ENCODE measurements around the gene CYP4V2. TPM values are rescaled to one million over a fixed set of nuclear protein-coding genes. Genes with fewer than 3 reads are reported as not detected.

CYP4V2 gene
- total RNA-seq, 4 donors from 2014 or later: 9.7 to 22.5 (median 19.7) TPM

GRCh38 chr4:186158966-186159365 lies 32.4 kb upstream of the CYP4V2 start:
- intact Hi-C loops (cut with DNase I; ENCODE audit: low total_unique reads): no loop called here
- Histone ChIP-seq H3K27ac (no peak overlapping the region), H3K36me3 (no peaks in the 10 kb centered on the region), H3K4me3 (no peak overlapping the region), H3K27me3 (no peaks in the 10 kb centered on the region), H3K9me3 (no peaks in the 10 kb centered on the region), H3K4me1 (no peaks in the 10 kb centered on the region)
- no peak for DNase-seq
- no peak for TF ChIP-seq POLR2A (IDR thresholded peaks at IDR 0.05)
- TF ChIP-seq CTCF (IDR thresholded peaks at IDR 0.05): no peak

- DNase-seq: no peak
- H3K4me3 ChIP-seq: no peak overlapping the region
- no peaks in the 10 kb centered on the region for H3K27me3 ChIP-seq
- H3K27ac ChIP-seq: no peak overlapping the region
- no peak for TF ChIP-seq CTCF (IDR thresholded peaks at IDR 0.05)
- TF ChIP-seq POLR2A (IDR thresholded peaks at IDR 0.05): no peak
- no peaks in the 10 kb centered on the region for H3K36me3 ChIP-seq
- intact Hi-C loops (cut with DNase I; ENCODE audit: low total_unique reads): no loop called here
- no peaks in the 10 kb centered on the region for H3K4me1 ChIP-seq
- no peaks in the 10 kb centered on the region for H3K9me3 ChIP-seq
Measured at GRCh38 chr4:186159613-186160012, 31.8 kb upstream of the CYP4V2 start.

GRCh38 chr4:186161138-186161537 lies 30.2 kb upstream of the CYP4V2 start:
- intact Hi-C loops (cut with DNase I; ENCODE audit: low total_unique reads): no loop called here
- no peaks in the 10 kb centered on the region for H3K4me1 ChIP-seq
- TF ChIP-seq CTCF (IDR thresholded peaks at IDR 0.05) (no peak), POLR2A (IDR thresholded peaks at IDR 0.05) (no peak)
- no peak for DNase-seq
- H3K27me3 ChIP-seq: no peaks in the 10 kb centered on the region
- no peaks in the 10 kb centered on the region for H3K9me3 ChIP-seq
- no peaks in the 10 kb centered on the region for H3K36me3 ChIP-seq
- no peak overlapping the region for H3K4me3 ChIP-seq
- H3K27ac ChIP-seq: no peak overlapping the region

- H3K36me3 ChIP-seq: no peaks in the 10 kb centered on the region
- no peak overlapping the region for H3K27ac ChIP-seq
- H3K27me3 ChIP-seq: no peaks in the 10 kb centered on the region
- no peak for DNase-seq
- no peaks in the 10 kb centered on the region for H3K4me1 ChIP-seq
- intact Hi-C loops (cut with DNase I; ENCODE audit: low total_unique reads): no loop called here
- no peak overlapping the region for H3K4me3 ChIP-seq
- H3K9me3 ChIP-seq: no peaks in the 10 kb centered on the region
- TF ChIP-seq POLR2A (IDR thresholded peaks at IDR 0.05) (no peak), CTCF (IDR thresholded peaks at IDR 0.05) (no peak)
Measured at GRCh38 chr4:186166852-186167512, 24.4 kb upstream of the CYP4V2 start.

GRCh38 chr4:186167605-186168004 lies 23.8 kb upstream of the CYP4V2 start:
- Histone ChIP-seq H3K4me1 (no peaks in the 10 kb centered on the region), H3K36me3 (no peaks in the 10 kb centered on the region), H3K4me3 (no peak overlapping the region), H3K27me3 (no peaks in the 10 kb centered on the region), H3K9me3 (no peaks in the 10 kb centered on the region), H3K27ac (no peak overlapping the region)
- DNase-seq: no peak
- intact Hi-C loops (cut with DNase I; ENCODE audit: low total_unique reads): no loop called here
- TF ChIP-seq CTCF (IDR thresholded peaks at IDR 0.05) (no peak), POLR2A (IDR thresholded peaks at IDR 0.05) (no peak)
